A549 (cell line): ENCODE results near the gene PMM2. TPM values are rescaled to one million over a fixed set of nuclear protein-coding genes. Genes with fewer than 3 reads are reported as not detected.

Experiments
- ATAC-seq, 2 experiments: fragments of 200-7000 bp in 1 of 2; fragments of >200 bp in 1 of 2; cut with Nextera tagmentation in 1 of 2; cut with Tn5 transposase in 1 of 2; 3 replicates each; pipeline versions ENCODE4 v1.8.0 to v1.9.1; 2018 to 2020; ENCODE audit warnings: mild to moderate bottlenecking in 1 of 2, moderate library complexity in 1 of 2
- CTCF ChIA-PET: fragments of 300-600 bp; sonication (Branson Sonifier 250); formaldehyde crosslinking; extraction: SDS; loops from one replicate; lab custom pipeline; 2021; ENCODE audit warnings: antibody characterized with exemption, inconsistent platforms; lab: Yijun Ruan, JAX
- POLR2A ChIA-PET: fragments of 350-600 bp; formaldehyde crosslinking; extraction: SDS; loops from one replicate; lab custom pipeline; 2021; ENCODE audit warnings: antibody characterized with exemption, inconsistent platforms; lab: Yijun Ruan, JAX
- DNase-seq, 2 experiments: peaks; one replicate each; pipeline versions ENCODE4 v3.0.0 to v3.0.0-alpha.2; 2011 to 2016; ENCODE audit warnings: low read depth in 1 of 2, low spot score in 1 of 2
- FAIRE-seq: peaks from 2 replicates; lab custom pipeline; 2011; peaks lifted over from hg19 to GRCh38; lab: Jason Lieb, UNC
- H3K27ac ChIP-seq, 2 experiments: fragments of >200 bp; sonication (Bioruptor Twin); formaldehyde crosslinking; 3 replicates each; pipeline ENCODE4 v1.5.1; 2016 to 2017
- H3K4me1 ChIP-seq: fragments of >200 bp; sonication (Bioruptor Twin); formaldehyde crosslinking; 3 replicates; pipeline ENCODE4 v1.6.1; 2016
- H3K4me2 ChIP-seq: fragments of >200 bp; sonication (Bioruptor Twin); formaldehyde crosslinking; 3 replicates; pipeline ENCODE4 v1.6.1; 2016
- H3K4me3 ChIP-seq: fragments of >200 bp; sonication (Bioruptor Twin); formaldehyde crosslinking; 3 replicates; pipeline ENCODE4 v1.5.1; 2016
- H3K9me3 ChIP-seq: fragments of >200 bp; sonication (Bioruptor Twin); formaldehyde crosslinking; 3 replicates; pipeline ENCODE4 v1.6.1; 2016
- ATOH8 ChIP-seq: fragments of 250-450 bp; sonication (Bioruptor Pico); IDR thresholded peaks from 2 replicates; pipeline ENCODE4 v1.5.0; 2020; ENCODE audit warnings: low read depth, mild to moderate bottlenecking, moderate library complexity
- BCL3 ChIP-seq: fragments of >200 bp; sonication (Bioruptor Twin); formaldehyde crosslinking; IDR thresholded peaks from 3 replicates; pipeline ENCODE4 v1.6.1; 2016
- BHLHE40 ChIP-seq: IDR thresholded peaks from 2 replicates; pipeline ENCODE4 v1.6.1; 2012; ENCODE audit warnings: low read depth, low read length, inconsistent platforms
- CEBPB ChIP-seq, 2 experiments: fragments of >200 bp in 1 of 2; sonication (Bioruptor Twin) in 1 of 2; formaldehyde crosslinking in 1 of 2; IDR thresholded peaks; 2 replicates each; pipeline ENCODE4 v1.6.1; 2012 to 2016
- EHF ChIP-seq: fragments of 250-450 bp; sonication (Bioruptor Pico); IDR thresholded peaks from 2 replicates; pipeline ENCODE4 v1.5.0; 2020; ENCODE audit warnings: mild to moderate bottlenecking
- EHMT2 ChIP-seq: fragments of 200-600 bp; sonication (generic); IDR thresholded peaks from 2 replicates; pipeline ENCODE4 v1.6.1; 2016; ENCODE audit warnings: antibody characterized with exemption, low read depth, mild to moderate bottlenecking, moderate library complexity
- EP300 ChIP-seq, 2 experiments: fragments of >200 bp; sonication (Bioruptor Twin); formaldehyde crosslinking; IDR thresholded peaks; 2 replicates in 1 of 2; 3 replicates in 1 of 2; pipeline ENCODE4 v1.6.1; 2016 to 2017
- FOSL2 ChIP-seq, 2 experiments: fragments of 450-650 bp in 1 of 2; fragments of >200 bp in 1 of 2; sonication (Bioruptor Twin) in 1 of 2; formaldehyde crosslinking; IDR thresholded peaks; 2 replicates each; pipeline versions ENCODE4 v1.5.0 to v1.6.1; 2016 to 2020; ENCODE audit warnings: mild to moderate bottlenecking in 1 of 2, moderate library complexity in 1 of 2
- FOXS1 ChIP-seq: fragments of 250-450 bp; sonication (Bioruptor Pico); IDR thresholded peaks from 2 replicates; pipeline ENCODE4 v1.5.0; 2020; ENCODE audit warnings: mild to moderate bottlenecking, moderate library complexity
- GATA3 ChIP-seq: IDR thresholded peaks from 2 replicates; pipeline ENCODE4 v1.6.1; 2012; ENCODE audit warnings: borderline replicate concordance
- HOXB5 ChIP-seq: fragments of 250-450 bp; sonication (Bioruptor Pico); IDR thresholded peaks from 2 replicates; pipeline ENCODE4 v1.5.0; 2020; ENCODE audit warnings: mild to moderate bottlenecking, moderate library complexity
- JUN ChIP-seq, 2 experiments: fragments of >200 bp; sonication (Bioruptor Twin); formaldehyde crosslinking; IDR thresholded peaks; 2 replicates in 1 of 2; 3 replicates in 1 of 2; pipeline ENCODE4 v1.6.1; 2016 to 2017
- MAX ChIP-seq: IDR thresholded peaks from 2 replicates; pipeline ENCODE4 v1.6.1; 2012
- MAZ ChIP-seq: fragments of 150-350 bp; IDR thresholded peaks from 2 replicates; pipeline ENCODE4 v1.6.1; 2014; ENCODE audit warnings: antibody characterized with exemption, low read depth, low read length, borderline replicate concordance
- PBX3 ChIP-seq: IDR thresholded peaks from 2 replicates; pipeline ENCODE4 v1.6.1; 2012
- PHF8 ChIP-seq: fragments of 200-600 bp; sonication (generic); IDR thresholded peaks from 2 replicates; pipeline ENCODE4 v1.6.1; 2016; ENCODE audit warnings: low read depth, mild to moderate bottlenecking, antibody characterized with exemption, moderate library complexity, borderline replicate concordance
- POLR2A ChIP-seq: IDR thresholded peaks from 2 replicates; pipeline ENCODE4 v1.6.1; 2012; ENCODE audit warnings: mild to moderate bottlenecking, low read length
- RAD21 ChIP-seq, 2 experiments: fragments of >200 bp in 1 of 2; sonication (Bioruptor Twin) in 1 of 2; formaldehyde crosslinking in 1 of 2; IDR thresholded peaks in 1 of 2; conservative IDR thresholded peaks in 1 of 2; 2 replicates in 1 of 2; 3 replicates in 1 of 2; pipeline ENCODE4 v1.6.1; 2012 to 2018; ENCODE audit warnings: inconsistent platforms in 1 of 2
- TP53 ChIP-seq: fragments of 250-450 bp; sonication (Bioruptor Pico); IDR thresholded peaks from 2 replicates; pipeline ENCODE4 v1.5.0; 2021; ENCODE audit warnings: mild to moderate bottlenecking, moderate library complexity
- WGBS: methylation state at CpG from one replicate; pipeline ENCODE4 v1.1.6; 2017; ENCODE audit errors: missing lambda C conversion rate; 5-methylcytosine and 5-hydroxymethylcytosine counted together
- polyA plus RNA-seq, 4 experiments: library from polyadenylated mRNA; depleted of rRNA in 3 of 4; stranded (reverse); fragments of >200 nt; fragmentation: RNase III in 1 of 4; extraction: RNeasy Plus Mini Kit Qiagen cat#74134 plus additional on column Dnase treatment in 1 of 4; gene quantifications; 2 replicates in 3 of 4; 3 replicates in 1 of 4; pipeline ENCODE4 v1.2.3, GENCODE V29; 2011 to 2017
- TF ChIP-seq, protein P1 (sequence below): IDR thresholded peaks from 2 replicates; pipeline ENCODE4 v1.6.1; 2012; ENCODE audit warnings: low read depth, borderline replicate concordance

PMM2 gene
- polyA plus RNA-seq, 2 of the 4 experiments (the other 2 are of a cell fraction), result 56.6 to 72.4 TPM

- no peak for TF ChIP-seq BHLHE40
These were observed 70.3 kb downstream of the PMM2 start (continued) for GRCh38 chr16:8867932-8868415.

DNA sequence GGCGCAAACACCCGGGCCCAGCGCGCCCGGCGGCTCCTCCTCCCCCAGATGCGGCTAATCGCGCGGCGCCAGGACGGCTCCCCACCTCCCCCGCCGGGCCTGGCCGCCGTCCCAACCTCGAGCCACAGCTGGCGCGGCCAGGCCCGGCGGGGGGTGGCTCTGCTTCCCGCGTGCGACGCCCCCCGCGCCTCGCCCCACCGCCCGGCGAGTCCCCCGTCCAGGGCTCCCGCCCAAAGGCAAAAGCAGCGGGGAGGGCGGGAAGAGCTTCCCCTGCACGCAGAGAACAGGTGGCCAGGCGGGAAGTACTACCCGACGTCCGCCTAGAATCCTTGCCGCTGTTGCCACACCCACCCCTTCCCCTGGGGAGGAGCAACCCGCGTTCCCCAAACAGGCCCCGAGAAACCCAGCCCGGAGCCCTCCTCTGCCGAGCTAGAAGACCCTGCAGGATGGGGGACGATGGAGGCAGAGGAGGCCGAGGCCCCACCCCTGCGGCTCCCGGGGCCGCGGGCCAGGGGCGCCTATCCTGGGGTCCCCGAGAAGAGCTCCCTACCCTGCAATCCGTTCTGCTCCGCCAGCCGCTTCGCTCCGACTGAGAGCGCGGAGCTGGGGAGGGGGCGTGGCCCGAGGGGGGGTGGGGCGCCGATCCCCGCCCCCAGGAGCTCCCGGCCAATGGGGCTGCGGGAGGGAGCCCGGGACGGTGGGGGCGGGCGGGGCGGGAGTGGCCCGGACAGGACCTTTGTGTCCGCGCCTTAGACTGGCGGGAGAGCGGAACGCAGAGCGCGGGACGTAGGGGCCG lies 71.0 kb downstream of the PMM2 start, which contains the start of gene CARHSP1:
CARHSP1 (minus strand) TSS at position 591 of the 796 bp plus-strand sequence. CDS start 9,678 bp downstream, outside the sequence.
- whole genome bisulfite sequencing, result 0% methylated on average over 1 of the region's 83 CpGs
- H3K9me3 ChIP-seq, result no peaks in the 10 kb centered on the region
- ATAC-seq (peak; percentile 67 to 85), FAIRE-seq (no peak)
- H3K27ac ChIP-seq, result peak within 1 kb of the TSS; percentile 91 to 94
- peaks cover 69% of the 10 kb centered on the region for H3K4me1 ChIP-seq
- peak; percentile 72 to 87; a peak in 4 of 5 replicates for TF ChIP-seq JUN (IDR thresholded peaks at IDR 0.05)
- peak; percentile 66; the same call in 1 of the 3 replicates for TF ChIP-seq BCL3
- TF ChIP-seq EHF (CRISPR knock-in tag), result peak; percentile 50; the same call in 1 of the 2 replicates
- TF ChIP-seq FOXS1 (CRISPR knock-in tag), result no peak; the same call in 1 of the 2 replicates
- no peak for TF ChIP-seq FOSL2 (IDR thresholded peaks at IDR 0.05)
- TF ChIP-seq FOSL2 (CRISPR knock-in tag; IDR thresholded peaks at IDR 0.05), result no peak
- no peak for TF ChIP-seq HOXB5 (CRISPR knock-in tag)
- TF ChIP-seq GATA3, result peak; percentile 22; the same call in 1 of the 2 replicates
- TF ChIP-seq TP53 (CRISPR knock-in tag), result 0 out of 2 replicates have a peak, but pooled peaks have one; percentile 22
- TF ChIP-seq PHF8, result peak; percentile 85; the same call in 1 of the 2 replicates
- TF ChIP-seq EP300 (IDR thresholded peaks at IDR 0.05), result no peak
- TF ChIP-seq, protein P1, sequence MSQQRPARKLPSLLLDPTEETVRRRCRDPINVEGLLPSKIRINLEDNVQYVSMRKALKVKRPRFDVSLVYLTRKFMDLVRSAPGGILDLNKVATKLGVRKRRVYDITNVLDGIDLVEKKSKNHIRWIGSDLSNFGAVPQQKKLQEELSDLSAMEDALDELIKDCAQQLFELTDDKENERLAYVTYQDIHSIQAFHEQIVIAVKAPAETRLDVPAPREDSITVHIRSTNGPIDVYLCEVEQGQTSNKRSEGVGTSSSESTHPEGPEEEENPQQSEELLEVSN, result peak; percentile 93
- 0 out of 2 replicates have a peak, but pooled peaks have one; percentile 28 for TF ChIP-seq PBX3
- TF ChIP-seq POLR2A, result peak; percentile 53
- TF ChIP-seq EHMT2, result no peak
- 0 out of 5 replicates have a peak, but pooled peaks of 1 of the 2 experiments have one; percentile 7 for TF ChIP-seq RAD21 (conservative IDR thresholded peaks at IDR 0.05 in 1 of 2, IDR thresholded peaks at IDR 0.05 in 1 of 2)
- TF ChIP-seq MAZ, result no peak; the same call in 1 of the 2 replicates
- TF ChIP-seq CEBPB (IDR thresholded peaks at IDR 0.05), result peak in 1 of 2 experiments; percentile 53; a peak in 1 of 4 replicates
- TF ChIP-seq MAX, result peak; percentile 89
- peak; percentile 57; the same call in 1 of the 2 replicates for TF ChIP-seq ATOH8
- TF ChIP-seq, all 56 proteins: peak for 13
- Histone ChIP-seq H3K4me2 (peak within 1 kb of the TSS; percentile 98), H3K4me3 (peak within 1 kb of the TSS; percentile 60)
- ChIA-PET POLR2A (interaction anchor here (0.6 to 2.7 kb wide), 20 partner anchors 8 to 1441 kb away, joined by 3 to 24 read pairs (median 5); partner anchors contain the start of genes HAPSTR1 and LITAFD), CTCF (interaction anchor here (0.6 to 7.9 kb wide), 4 partner anchors 9 to 59 kb away, joined by 3 to 84 read pairs (median 4); partner anchors contain the start of gene LITAFD)
- peak; percentile 91 to 92 for DNase-seq
